ENCODE data around the gene DAAM2. TPM values are rescaled to one million over a fixed set of nuclear protein-coding genes. Genes with fewer than 3 reads are reported as not detected.

Gene DAAM2
- total and polyA plus RNA-seq, 9 of the 15 experiments (the other 6 are each of a cell fraction or from before 2014, with no cell fraction given): 0.01 to 0.07 TPM; not detected in 7

DNA sequence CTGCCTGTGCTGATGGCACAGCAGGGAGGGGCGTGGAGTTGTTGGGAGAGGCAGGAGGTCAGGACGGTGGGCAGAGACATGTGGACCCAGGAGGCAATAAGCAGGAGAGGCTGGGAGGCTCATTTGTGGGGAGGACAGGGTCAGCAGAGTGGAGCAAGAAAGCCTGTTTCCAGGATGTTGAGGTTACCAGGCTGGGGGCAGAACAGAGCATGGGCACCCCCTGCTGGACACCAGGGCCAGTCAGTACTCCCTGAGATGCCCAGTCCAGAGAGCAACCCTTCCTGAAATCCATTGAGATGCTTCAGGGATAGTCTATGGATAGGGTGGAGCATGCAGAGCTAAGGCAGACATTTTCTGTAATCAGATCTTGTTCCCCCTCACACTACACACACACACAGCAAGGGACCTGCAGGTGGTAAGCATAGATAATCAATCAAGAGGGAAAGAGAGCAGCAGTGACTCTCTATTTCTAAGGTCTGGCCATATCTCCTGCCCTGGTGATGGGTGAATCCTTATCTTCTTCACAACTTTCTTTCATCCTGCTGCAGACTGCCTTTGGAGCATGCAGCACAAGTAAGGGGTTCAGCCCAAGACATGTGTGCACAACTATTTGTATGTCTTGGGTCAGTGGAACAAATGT lies 100.4 kb downstream of the DAAM2 start:
- H3K79me2 ChIP-seq (ENCODE audit: control insufficient read depth, insufficient read depth, low read length): no peaks in the 10 kb centered on the region
- no peak overlapping the region for H3K4me3 ChIP-seq
- intact Hi-C loops (cut with micrococcal nuclease) (loop anchor here (5.0 kb wide), 2 partner anchors 530 to 545 kb away; no protein-coding TSS in a partner anchor), in situ Hi-C loops (cut with MboI) (no loop called here)
- peaks cover 11 to 19% of the 10 kb centered on the region in 2 experiments; a peak in 4 of 5 replicates for H3K27me3 ChIP-seq (ENCODE audit: control insufficient read depth in 2 of 2, insufficient read depth in 2 of 2, low read length in 2 of 2)
- DNase-seq (ENCODE audit: extremely low read depth in 1 of 4, low spot score in 3 of 4): peak; percentile 56 to 70 (median 62)
- BruUV-seq (replicated peaks): no TSS peak
- no peak overlapping the region for H2AFZ ChIP-seq (ENCODE audit: low read depth, low read length)
- WGBS (ENCODE audit: insufficient coverage, low coverage, missing lambda C conversion rate): 3% methylated on average over 2 of the region's 2 CpGs
- peak; percentile 70 for FAIRE-seq
- H3K4me2 ChIP-seq (ENCODE audit: insufficient read depth, low read length): no peak overlapping the region
- no peaks in the 10 kb centered on the region for H3K36me3 ChIP-seq (ENCODE audit: control insufficient read depth, insufficient read depth, low read length)
- H3K9ac ChIP-seq (ENCODE audit: insufficient read depth in 1 of 2, low read depth in 2 of 2, low read length in 2 of 2): no peak overlapping the region
- no peak overlapping the region for H3K27ac ChIP-seq (ENCODE audit: extremely low read depth, low read depth, low read length)
- no peaks in the 10 kb centered on the region for H3K4me1 ChIP-seq (replicated peaks in 1 of 2; ENCODE audit: control insufficient read depth in 2 of 2, insufficient read depth in 2 of 2, low read length in 2 of 2)
- H4K20me1 ChIP-seq (replicated peaks; ENCODE audit: control insufficient read depth, insufficient read depth, low read length): peaks cover 2% of the 10 kb centered on the region; the same call in 1 of the 2 replicates
- no peaks in the 10 kb centered on the region for H3K9me1 ChIP-seq (ENCODE audit: control insufficient read depth, insufficient read depth, low read length)
- ATAC-seq: peak; percentile 89
- ChIA-PET CTCF (ENCODE audit: low intra/inter-chr PET ratio) (interaction anchor here (1.9 kb wide), 1 partner anchor 545 kb away, joined by 5 read pairs; no protein-coding TSS in a partner anchor), POLR2A (no interaction called here)
- H3K9me3 ChIP-seq (replicated peaks; ENCODE audit: control insufficient read depth, insufficient read depth, low read depth, low read length): no peaks in the 10 kb centered on the region
- TF ChIP-seq RBM15 (IDR thresholded peaks at IDR 0.05; ENCODE audit: insufficient read depth, low read length) (no peak), SMAD2 (IDR thresholded peaks at IDR 0.05; ENCODE audit: low read depth, low read length) (no peak), SMC3 (conservative IDR thresholded peaks at IDR 0.05; ENCODE audit: insufficient read depth, low read depth, low read length) (peak; percentile 70), TAL1 (IDR thresholded peaks at IDR 0.05) (peak; percentile 31; the same call in 1 of the 2 replicates), PCBP2 (IDR thresholded peaks at IDR 0.05; ENCODE audit: low read depth, low read length, poor library complexity, severe bottlenecking) (no peak)
- TF ChIP-seq, protein P1, sequence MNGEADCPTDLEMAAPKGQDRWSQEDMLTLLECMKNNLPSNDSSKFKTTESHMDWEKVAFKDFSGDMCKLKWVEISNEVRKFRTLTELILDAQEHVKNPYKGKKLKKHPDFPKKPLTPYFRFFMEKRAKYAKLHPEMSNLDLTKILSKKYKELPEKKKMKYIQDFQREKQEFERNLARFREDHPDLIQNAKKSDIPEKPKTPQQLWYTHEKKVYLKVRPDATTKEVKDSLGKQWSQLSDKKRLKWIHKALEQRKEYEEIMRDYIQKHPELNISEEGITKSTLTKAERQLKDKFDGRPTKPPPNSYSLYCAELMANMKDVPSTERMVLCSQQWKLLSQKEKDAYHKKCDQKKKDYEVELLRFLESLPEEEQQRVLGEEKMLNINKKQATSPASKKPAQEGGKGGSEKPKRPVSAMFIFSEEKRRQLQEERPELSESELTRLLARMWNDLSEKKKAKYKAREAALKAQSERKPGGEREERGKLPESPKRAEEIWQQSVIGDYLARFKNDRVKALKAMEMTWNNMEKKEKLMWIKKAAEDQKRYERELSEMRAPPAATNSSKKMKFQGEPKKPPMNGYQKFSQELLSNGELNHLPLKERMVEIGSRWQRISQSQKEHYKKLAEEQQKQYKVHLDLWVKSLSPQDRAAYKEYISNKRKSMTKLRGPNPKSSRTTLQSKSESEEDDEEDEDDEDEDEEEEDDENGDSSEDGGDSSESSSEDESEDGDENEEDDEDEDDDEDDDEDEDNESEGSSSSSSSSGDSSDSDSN (IDR thresholded peaks at IDR 0.05; ENCODE audit: borderline replicate concordance in 1 of 2, low read depth in 2 of 2, low read length in 2 of 2): no peak
- TF ChIP-seq, protein P2, sequence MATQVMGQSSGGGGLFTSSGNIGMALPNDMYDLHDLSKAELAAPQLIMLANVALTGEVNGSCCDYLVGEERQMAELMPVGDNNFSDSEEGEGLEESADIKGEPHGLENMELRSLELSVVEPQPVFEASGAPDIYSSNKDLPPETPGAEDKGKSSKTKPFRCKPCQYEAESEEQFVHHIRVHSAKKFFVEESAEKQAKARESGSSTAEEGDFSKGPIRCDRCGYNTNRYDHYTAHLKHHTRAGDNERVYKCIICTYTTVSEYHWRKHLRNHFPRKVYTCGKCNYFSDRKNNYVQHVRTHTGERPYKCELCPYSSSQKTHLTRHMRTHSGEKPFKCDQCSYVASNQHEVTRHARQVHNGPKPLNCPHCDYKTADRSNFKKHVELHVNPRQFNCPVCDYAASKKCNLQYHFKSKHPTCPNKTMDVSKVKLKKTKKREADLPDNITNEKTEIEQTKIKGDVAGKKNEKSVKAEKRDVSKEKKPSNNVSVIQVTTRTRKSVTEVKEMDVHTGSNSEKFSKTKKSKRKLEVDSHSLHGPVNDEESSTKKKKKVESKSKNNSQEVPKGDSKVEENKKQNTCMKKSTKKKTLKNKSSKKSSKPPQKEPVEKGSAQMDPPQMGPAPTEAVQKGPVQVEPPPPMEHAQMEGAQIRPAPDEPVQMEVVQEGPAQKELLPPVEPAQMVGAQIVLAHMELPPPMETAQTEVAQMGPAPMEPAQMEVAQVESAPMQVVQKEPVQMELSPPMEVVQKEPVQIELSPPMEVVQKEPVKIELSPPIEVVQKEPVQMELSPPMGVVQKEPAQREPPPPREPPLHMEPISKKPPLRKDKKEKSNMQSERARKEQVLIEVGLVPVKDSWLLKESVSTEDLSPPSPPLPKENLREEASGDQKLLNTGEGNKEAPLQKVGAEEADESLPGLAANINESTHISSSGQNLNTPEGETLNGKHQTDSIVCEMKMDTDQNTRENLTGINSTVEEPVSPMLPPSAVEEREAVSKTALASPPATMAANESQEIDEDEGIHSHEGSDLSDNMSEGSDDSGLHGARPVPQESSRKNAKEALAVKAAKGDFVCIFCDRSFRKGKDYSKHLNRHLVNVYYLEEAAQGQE (IDR thresholded peaks at IDR 0.05; ENCODE audit: borderline replicate concordance): peak; percentile 40; the same call in 1 of the 2 replicates
- TF ChIP-seq, protein P2 (CRISPR knock-in tag; IDR thresholded peaks at IDR 0.05; ENCODE audit: low read depth): no peak
